ENCODE measurements around the gene TMEM72. TPM values are rescaled to one million over a fixed set of nuclear protein-coding genes. Genes with fewer than 3 reads are reported as not detected.
"Not testable (repeated sequence)": the region's sequence is repeated elsewhere in the genome, so short reads cannot be mapped to it uniquely, and the experiment has no call there.

The TMEM72 gene
- not detected for total RNA-seq

GRCh38 chr10:44911081-44911540 is at the start of gene TMEM72:
Gene TMEM72 (plus strand): TSS chr10:44911337. CDS start chr10:44911513, 176 bp downstream.
- ATAC-seq (ENCODE audit: low read depth) (no peak), DNase-seq (no peak)
- Mint-ChIP-seq H3K9me3 (no peaks in the 10 kb centered on the region), H3K27me3 (peaks cover 2% of the 10 kb centered on the region), H3K4me1 (peaks cover 16% of the 10 kb centered on the region), H3K4me3 (no peak within 1 kb of the TSS), H3K27ac (no peak within 1 kb of the TSS), H3K36me3 (no peaks in the 10 kb centered on the region)
- POLR2A ChIA-PET: no interaction called here

GRCh38 chr10:44862006-44862751 is 49.0 kb upstream of the TMEM72 start:
- Mint-ChIP-seq H3K4me3 (no peak overlapping the region), H3K9me3 (no peaks in the 10 kb centered on the region), H3K36me3 (no peaks in the 10 kb centered on the region), H3K27me3 (peaks cover 34% of the 10 kb centered on the region), H3K27ac (no peak overlapping the region), H3K4me1 (peaks cover 15% of the 10 kb centered on the region)
- no peak for ATAC-seq (ENCODE audit: low read depth)
- POLR2A ChIA-PET: no interaction called here
- no peak for DNase-seq

- Mint-ChIP-seq H3K27me3 (peaks cover 39% of the 10 kb centered on the region), H3K36me3 (no peaks in the 10 kb centered on the region), H3K4me3 (no peak overlapping the region), H3K27ac (no peak overlapping the region), H3K9me3 (no peaks in the 10 kb centered on the region), H3K4me1 (peaks cover 15% of the 10 kb centered on the region)
- POLR2A ChIA-PET: no interaction called here
- DNase-seq (no peak), ATAC-seq (ENCODE audit: low read depth) (no peak)
Measured at GRCh38 chr10:44862924-44863323, 48.2 kb upstream of the TMEM72 start.

- Mint-ChIP-seq H3K27me3 (peaks cover 42% of the 10 kb centered on the region), H3K4me1 (peaks cover 15% of the 10 kb centered on the region), H3K36me3 (no peaks in the 10 kb centered on the region), H3K27ac (no peak overlapping the region), H3K9me3 (no peaks in the 10 kb centered on the region), H3K4me3 (peak overlapping the region; percentile 91)
- DNase-seq (no peak), ATAC-seq (ENCODE audit: low read depth) (no peak)
- POLR2A ChIA-PET: no interaction called here
Measured at GRCh38 chr10:44863344-44864047, 47.6 kb upstream of the TMEM72 start.

- ATAC-seq (ENCODE audit: low read depth): no peak
- peaks cover 43% of the 10 kb centered on the region for H3K27me3 Mint-ChIP-seq
Measured at GRCh38 chr10:44864051-44864450, 47.1 kb upstream of the TMEM72 start.

GRCh38 chr10:44864637-44865288 is 46.4 kb upstream of the TMEM72 start:
- Mint-ChIP-seq H3K9me3 (no peaks in the 10 kb centered on the region), H3K4me1 (peaks cover 15% of the 10 kb centered on the region)

More at GRCh38 chr10:44864051-44864450, 47.1 kb upstream of the TMEM72 start:
- DNase-seq: no peak
- no peaks in the 10 kb centered on the region for H3K36me3 Mint-ChIP-seq
- no peaks in the 10 kb centered on the region for H3K9me3 Mint-ChIP-seq
- H3K4me3 Mint-ChIP-seq: peak overlapping the region; percentile 91
- POLR2A ChIA-PET: no interaction called here
- no peak overlapping the region for H3K27ac Mint-ChIP-seq
- H3K4me1 Mint-ChIP-seq: peaks cover 15% of the 10 kb centered on the region

GRCh38 chr10:44865289-44865671 is 45.9 kb upstream of the TMEM72 start:
- H3K4me1 Mint-ChIP-seq: peaks cover 15% of the 10 kb centered on the region
- H3K27ac Mint-ChIP-seq: no peak overlapping the region
- H3K36me3 Mint-ChIP-seq: no peaks in the 10 kb centered on the region
- no peaks in the 10 kb centered on the region for H3K9me3 Mint-ChIP-seq
- peak overlapping the region; percentile 91 for H3K4me3 Mint-ChIP-seq
- POLR2A ChIA-PET: no interaction called here
- H3K27me3 Mint-ChIP-seq: peaks cover 49% of the 10 kb centered on the region
- DNase-seq (no peak), ATAC-seq (ENCODE audit: low read depth) (no peak)

More at GRCh38 chr10:44864637-44865288, 46.4 kb upstream of the TMEM72 start:
- ATAC-seq (ENCODE audit: low read depth) (peak; percentile 91), DNase-seq (peak; percentile 93)
- no peak overlapping the region for H3K27ac Mint-ChIP-seq
- peak overlapping the region; percentile 91 for H3K4me3 Mint-ChIP-seq
- H3K27me3 Mint-ChIP-seq: peaks cover 45% of the 10 kb centered on the region
- no peaks in the 10 kb centered on the region for H3K36me3 Mint-ChIP-seq
- POLR2A ChIA-PET: no interaction called here

GRCh38 chr10:44866367-44866766 is 44.8 kb upstream of the TMEM72 start:
- DNase-seq; ATAC-seq (ENCODE audit: low read depth); H3K36me3 Mint-ChIP-seq; H3K9me3 Mint-ChIP-seq; H3K4me3 Mint-ChIP-seq; POLR2A ChIA-PET; H3K27ac Mint-ChIP-seq: not testable (repeated sequence)
- Mint-ChIP-seq H3K4me1 (peaks cover 15% of the 10 kb centered on the region), H3K27me3 (peaks cover 54% of the 10 kb centered on the region)

GRCh38 chr10:44870031-44870430 is 41.1 kb upstream of the TMEM72 start:
- H3K4me1 Mint-ChIP-seq: peaks cover under 1% of the 10 kb centered on the region
- DNase-seq: no peak
- no peaks in the 10 kb centered on the region for H3K9me3 Mint-ChIP-seq
- POLR2A ChIA-PET: no interaction called here
- H3K4me3 Mint-ChIP-seq: no peak overlapping the region
- ATAC-seq (ENCODE audit: low read depth): no peak
- no peaks in the 10 kb centered on the region for H3K36me3 Mint-ChIP-seq
- H3K27me3 Mint-ChIP-seq: peaks cover 48% of the 10 kb centered on the region
- no peak overlapping the region for H3K27ac Mint-ChIP-seq

GRCh38 chr10:44873160-44873559 is 38.0 kb upstream of the TMEM72 start:
- Mint-ChIP-seq H3K9me3 (no peaks in the 10 kb centered on the region), H3K36me3 (no peaks in the 10 kb centered on the region), H3K27me3 (peaks cover 26% of the 10 kb centered on the region), H3K4me1 (no peaks in the 10 kb centered on the region), H3K27ac (no peak overlapping the region), H3K4me3 (no peak overlapping the region)
- no peak for ATAC-seq (ENCODE audit: low read depth)
- DNase-seq: no peak
- POLR2A ChIA-PET: no interaction called here

- Mint-ChIP-seq H3K4me3 (no peak overlapping the region), H3K9me3 (no peaks in the 10 kb centered on the region), H3K36me3 (no peaks in the 10 kb centered on the region), H3K27me3 (peaks cover 22% of the 10 kb centered on the region), H3K4me1 (peaks cover 4% of the 10 kb centered on the region), H3K27ac (no peak overlapping the region)
- DNase-seq (no peak), ATAC-seq (ENCODE audit: low read depth) (no peak)
- POLR2A ChIA-PET: no interaction called here
Measured at GRCh38 chr10:44874166-44874565, 37.0 kb upstream of the TMEM72 start.

- ATAC-seq (ENCODE audit: low read depth) (peak; percentile 87), DNase-seq (peak; percentile 82)
- Mint-ChIP-seq H3K36me3 (no peaks in the 10 kb centered on the region), H3K4me3 (peak overlapping the region; percentile 80), H3K27ac (peak overlapping the region; percentile 27), H3K9me3 (no peaks in the 10 kb centered on the region), H3K27me3 (peaks cover 11% of the 10 kb centered on the region), H3K4me1 (peaks cover 22% of the 10 kb centered on the region)
- POLR2A ChIA-PET: interaction anchor here (1.7 kb wide), 1 partner anchor 35 kb away, joined by 11 read pairs; no protein-coding TSS in a partner anchor
Measured at GRCh38 chr10:44878706-44879530, 32.2 kb upstream of the TMEM72 start.

GRCh38 chr10:44879531-44879899 is 31.6 kb upstream of the TMEM72 start:
- POLR2A ChIA-PET: interaction anchor here (1.7 kb wide), 1 partner anchor 34 kb away, joined by 11 read pairs; no protein-coding TSS in a partner anchor
- Mint-ChIP-seq H3K36me3 (no peaks in the 10 kb centered on the region), H3K4me1 (peaks cover 22% of the 10 kb centered on the region), H3K27me3 (peaks cover 11% of the 10 kb centered on the region), H3K4me3 (peak overlapping the region; percentile 80), H3K27ac (no peak overlapping the region), H3K9me3 (no peaks in the 10 kb centered on the region)
- ATAC-seq (ENCODE audit: low read depth) (no peak), DNase-seq (no peak)
